NB4 (cell line): ENCODE results near the gene HAPLN2.

Experiments
- DNase-seq: peaks from one replicate; pipeline ENCODE4 v3.0.0; 2010; ENCODE audit warnings: low read depth
- H3K4me3 ChIP-seq: one replicate; pipeline ENCODE4 v1.5.1; 2011; ENCODE audit warnings: mild to moderate bottlenecking, low read depth, low read length, moderate library complexity
- MYC ChIP-seq: IDR thresholded peaks from 2 replicates; pipeline ENCODE4 v1.6.1; 2011; ENCODE audit warnings: low read depth, low read length
- POLR2A ChIP-seq: IDR thresholded peaks from 2 replicates; pipeline ENCODE4 v1.6.1; 2011; ENCODE audit warnings: mild to moderate bottlenecking; ENCODE audit not compliant: insufficient read length; ENCODE audit errors: extremely low read depth
- TF ChIP-seq, protein P1 (sequence below): IDR thresholded peaks from 2 replicates; pipeline ENCODE4 v1.6.1; 2011; ENCODE audit warnings: low read depth, low read length
- TF ChIP-seq, protein P2 (sequence below): IDR thresholded peaks from one replicate; pipeline ENCODE4 v1.5.1; 2012; ENCODE audit warnings: low read depth, low read length

Gene HAPLN2

DNA sequence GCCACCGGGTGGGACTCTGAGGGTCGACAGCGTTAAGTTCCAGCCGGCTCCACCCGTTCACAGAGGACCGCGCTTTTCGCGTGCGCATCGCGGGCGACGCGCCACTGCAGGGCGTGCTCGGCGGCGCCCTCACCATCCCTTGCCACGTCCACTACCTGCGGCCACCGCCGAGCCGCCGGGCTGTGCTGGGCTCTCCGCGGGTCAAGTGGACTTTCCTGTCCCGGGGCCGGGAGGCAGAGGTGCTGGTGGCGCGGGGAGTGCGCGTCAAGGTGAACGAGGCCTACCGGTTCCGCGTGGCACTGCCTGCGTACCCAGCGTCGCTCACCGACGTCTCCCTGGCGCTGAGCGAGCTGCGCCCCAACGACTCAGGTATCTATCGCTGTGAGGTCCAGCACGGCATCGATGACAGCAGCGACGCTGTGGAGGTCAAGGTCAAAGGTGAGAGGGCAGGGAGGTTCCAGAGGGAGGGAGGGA lies 27.6 kb downstream of the HAPLN2 start:
- TF ChIP-seq POLR2A (no peak), MYC (no peak)
- TF ChIP-seq, protein P1, sequence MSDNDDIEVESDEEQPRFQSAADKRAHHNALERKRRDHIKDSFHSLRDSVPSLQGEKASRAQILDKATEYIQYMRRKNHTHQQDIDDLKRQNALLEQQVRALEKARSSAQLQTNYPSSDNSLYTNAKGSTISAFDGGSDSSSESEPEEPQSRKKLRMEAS: no peak
- TF ChIP-seq, protein P2, sequence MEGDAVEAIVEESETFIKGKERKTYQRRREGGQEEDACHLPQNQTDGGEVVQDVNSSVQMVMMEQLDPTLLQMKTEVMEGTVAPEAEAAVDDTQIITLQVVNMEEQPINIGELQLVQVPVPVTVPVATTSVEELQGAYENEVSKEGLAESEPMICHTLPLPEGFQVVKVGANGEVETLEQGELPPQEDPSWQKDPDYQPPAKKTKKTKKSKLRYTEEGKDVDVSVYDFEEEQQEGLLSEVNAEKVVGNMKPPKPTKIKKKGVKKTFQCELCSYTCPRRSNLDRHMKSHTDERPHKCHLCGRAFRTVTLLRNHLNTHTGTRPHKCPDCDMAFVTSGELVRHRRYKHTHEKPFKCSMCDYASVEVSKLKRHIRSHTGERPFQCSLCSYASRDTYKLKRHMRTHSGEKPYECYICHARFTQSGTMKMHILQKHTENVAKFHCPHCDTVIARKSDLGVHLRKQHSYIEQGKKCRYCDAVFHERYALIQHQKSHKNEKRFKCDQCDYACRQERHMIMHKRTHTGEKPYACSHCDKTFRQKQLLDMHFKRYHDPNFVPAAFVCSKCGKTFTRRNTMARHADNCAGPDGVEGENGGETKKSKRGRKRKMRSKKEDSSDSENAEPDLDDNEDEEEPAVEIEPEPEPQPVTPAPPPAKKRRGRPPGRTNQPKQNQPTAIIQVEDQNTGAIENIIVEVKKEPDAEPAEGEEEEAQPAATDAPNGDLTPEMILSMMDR: no peak
- no peak for DNase-seq
- no peak overlapping the region for H3K4me3 ChIP-seq

DNA sequence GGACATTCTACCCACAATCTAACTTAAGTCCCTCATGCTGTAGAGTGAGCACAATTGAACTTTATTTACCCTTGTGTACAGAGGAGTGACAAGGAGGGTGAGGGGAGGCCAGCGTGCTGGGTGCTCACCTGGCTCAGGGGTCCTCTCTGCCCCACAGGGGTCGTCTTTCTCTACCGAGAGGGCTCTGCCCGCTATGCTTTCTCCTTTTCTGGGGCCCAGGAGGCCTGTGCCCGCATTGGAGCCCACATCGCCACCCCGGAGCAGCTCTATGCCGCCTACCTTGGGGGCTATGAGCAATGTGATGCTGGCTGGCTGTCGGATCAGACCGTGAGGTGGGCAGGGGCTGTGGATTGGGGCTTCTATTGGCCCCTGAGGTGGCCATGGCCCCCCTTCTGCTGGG lies 28.1 kb downstream of the HAPLN2 start:
- TF ChIP-seq MYC (no peak), POLR2A (no peak)
- H3K4me3 ChIP-seq: no peak overlapping the region
- DNase-seq: no peak

DNA sequence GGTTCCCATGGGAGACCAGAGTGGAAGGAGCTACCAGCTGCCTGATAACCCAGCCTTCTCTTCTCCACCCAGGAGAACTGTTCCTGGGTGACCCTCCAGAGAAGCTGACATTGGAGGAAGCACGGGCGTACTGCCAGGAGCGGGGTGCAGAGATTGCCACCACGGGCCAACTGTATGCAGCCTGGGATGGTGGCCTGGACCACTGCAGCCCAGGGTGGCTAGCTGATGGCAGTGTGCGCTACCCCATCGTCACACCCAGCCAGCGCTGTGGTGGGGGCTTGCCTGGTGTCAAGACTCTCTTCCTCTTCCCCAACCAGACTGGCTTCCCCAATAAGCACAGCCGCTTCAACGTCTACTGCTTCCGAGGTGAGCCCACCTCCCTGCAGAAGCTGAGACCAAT lies 29.3 kb downstream of the HAPLN2 start:
- no peak overlapping the region for H3K4me3 ChIP-seq
- TF ChIP-seq MYC: no peak
- TF ChIP-seq, protein P1: no peak
- TF ChIP-seq, protein P2: no peak
- no peak for TF ChIP-seq POLR2A
- no peak for DNase-seq

DNA sequence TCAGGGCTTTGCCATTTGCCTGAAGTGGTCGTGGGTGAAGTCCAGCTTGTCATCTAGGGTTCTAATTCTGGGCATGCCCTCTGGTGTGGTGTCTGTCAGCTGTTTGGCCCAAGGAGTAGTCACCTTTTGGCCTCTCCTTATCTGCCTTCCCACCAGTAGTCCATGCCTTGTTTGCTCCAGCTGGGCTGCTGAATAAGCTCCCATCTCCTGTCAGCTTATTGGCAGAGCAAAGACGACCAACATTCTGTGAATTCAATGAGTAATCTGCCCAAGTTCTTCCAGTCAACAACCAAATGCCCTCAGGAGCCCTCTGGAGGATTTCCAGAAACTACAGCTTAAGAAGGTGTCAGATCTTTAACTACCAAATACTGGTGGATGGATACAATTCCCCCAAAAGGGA lies 29.7 kb downstream of the HAPLN2 start:
- TF ChIP-seq, protein P2: no peak
- no peak for TF ChIP-seq POLR2A
- TF ChIP-seq, protein P1: no peak
- no peak for TF ChIP-seq MYC
- no peak for DNase-seq
- no peak overlapping the region for H3K4me3 ChIP-seq

DNA sequence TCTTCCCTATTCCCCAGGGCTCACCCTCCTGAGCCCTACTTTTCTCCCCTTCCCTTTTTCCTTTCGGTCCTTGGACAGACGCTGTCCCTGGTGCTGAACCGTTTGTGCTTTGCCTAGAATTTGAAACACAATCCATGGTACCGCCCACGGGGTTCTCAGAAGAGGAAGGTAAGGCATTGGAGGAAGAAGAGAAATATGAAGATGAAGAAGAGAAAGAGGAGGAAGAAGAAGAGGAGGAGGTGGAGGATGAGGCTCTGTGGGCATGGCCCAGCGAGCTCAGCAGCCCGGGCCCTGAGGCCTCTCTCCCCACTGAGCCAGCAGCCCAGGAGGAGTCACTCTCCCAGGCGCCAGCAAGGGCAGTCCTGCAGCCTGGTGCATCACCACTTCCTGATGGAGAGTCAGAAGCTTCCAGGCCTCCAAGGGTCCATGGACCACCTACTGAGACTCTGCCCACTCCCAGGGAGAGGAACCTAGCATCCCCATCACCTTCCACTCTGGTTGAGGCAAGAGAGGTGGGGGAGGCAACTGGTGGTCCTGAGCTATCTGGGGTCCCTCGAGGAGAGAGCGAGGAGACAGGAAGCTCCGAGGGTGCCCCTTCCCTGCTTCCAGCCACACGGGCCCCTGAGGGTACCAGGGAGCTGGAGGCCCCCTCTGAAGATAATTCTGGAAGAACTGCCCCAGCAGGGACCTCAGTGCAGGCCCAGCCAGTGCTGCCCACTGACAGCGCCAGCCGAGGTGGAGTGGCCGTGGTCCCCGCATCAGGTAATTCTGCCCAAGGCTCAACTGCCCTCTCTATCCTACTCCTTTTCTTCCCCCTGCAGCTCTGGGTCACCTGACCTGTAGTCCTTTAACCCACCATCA lies 33.1 kb downstream of the HAPLN2 start:
- no peak overlapping the region for H3K4me3 ChIP-seq
- peak; percentile 56 for DNase-seq
- no peak for TF ChIP-seq MYC
- TF ChIP-seq, protein P1: no peak; the same call in 1 of the 2 replicates
- TF ChIP-seq POLR2A: no peak
- TF ChIP-seq, protein P2: no peak

DNA sequence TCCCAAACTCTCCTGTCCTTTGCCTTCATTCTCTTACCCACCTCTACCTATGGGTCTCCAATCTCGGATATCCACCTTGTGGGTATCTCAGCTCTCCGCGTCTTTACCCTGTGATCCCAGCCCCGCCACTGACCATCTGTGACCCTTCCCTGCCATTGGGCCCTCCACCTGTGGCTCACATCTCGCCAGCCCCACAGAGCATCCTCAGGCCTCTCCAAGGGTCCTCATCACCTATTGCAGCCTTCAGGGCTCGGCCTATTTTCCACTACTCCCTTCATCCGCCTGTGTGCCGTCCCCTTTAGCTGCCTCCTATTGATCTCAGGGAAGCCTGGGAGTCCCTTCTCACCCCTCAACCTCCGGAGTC lies 33.8 kb downstream of the HAPLN2 start:
- no peak overlapping the region for H3K4me3 ChIP-seq
- no peak for DNase-seq
- TF ChIP-seq MYC (no peak), POLR2A (no peak)
- TF ChIP-seq, protein P2: no peak
- TF ChIP-seq, protein P1: no peak
